HUES64 (cell line): ENCODE data around the gene RCSD1.
"Not testable (repeated sequence)": the region's sequence is repeated elsewhere in the genome, so short reads cannot be mapped to it uniquely, and the experiment has no call there.

Source experiments
- H3K27ac ChIP-seq: 2 replicates; pipeline ENCODE4 v1.7.0; 2013; ENCODE audit warnings: low read depth, low read length, inconsistent platforms
- H3K27me3 ChIP-seq: 2 replicates; pipeline ENCODE4 v1.6.1; 2013; ENCODE audit warnings: mild to moderate bottlenecking, low read length; ENCODE audit not compliant: insufficient read depth
- H3K36me3 ChIP-seq: 2 replicates; pipeline ENCODE4 v1.6.1; 2013; ENCODE audit warnings: mild to moderate bottlenecking, low read length; ENCODE audit not compliant: insufficient read depth
- H3K4me1 ChIP-seq: 2 replicates; pipeline ENCODE4 v1.6.1; 2013; ENCODE audit warnings: mild to moderate bottlenecking, low read length, moderate library complexity; ENCODE audit not compliant: insufficient read depth
- H3K4me3 ChIP-seq: 2 replicates; pipeline ENCODE4 v1.5.1; 2013; ENCODE audit warnings: mild to moderate bottlenecking, low read length, moderate library complexity
- H3K9ac ChIP-seq: 2 replicates; pipeline ENCODE4 v1.6.1; 2013; ENCODE audit warnings: mild to moderate bottlenecking, low read depth, low read length
- H3K9me3 ChIP-seq: 2 replicates; pipeline ENCODE4 v1.6.1; 2013; ENCODE audit warnings: low read depth, low read length; ENCODE audit not compliant: insufficient read depth
- WGBS: fragments of 150-250, 120-280 bp; methylation state at CpG from one replicate; pipeline ENCODE4 v1.1.7; 2013; ENCODE audit warnings: missing lambda C conversion rate; 5-methylcytosine and 5-hydroxymethylcytosine counted together

RCSD1 gene

GRCh38 chr1:167601442-167602383, 28.3 kb upstream of the RCSD1 start:
- Histone ChIP-seq H3K9ac (no peak overlapping the region), H3K27ac (no peak overlapping the region)
- 65% methylated on average over 8 of the region's 8 CpGs for WGBS

DNA sequence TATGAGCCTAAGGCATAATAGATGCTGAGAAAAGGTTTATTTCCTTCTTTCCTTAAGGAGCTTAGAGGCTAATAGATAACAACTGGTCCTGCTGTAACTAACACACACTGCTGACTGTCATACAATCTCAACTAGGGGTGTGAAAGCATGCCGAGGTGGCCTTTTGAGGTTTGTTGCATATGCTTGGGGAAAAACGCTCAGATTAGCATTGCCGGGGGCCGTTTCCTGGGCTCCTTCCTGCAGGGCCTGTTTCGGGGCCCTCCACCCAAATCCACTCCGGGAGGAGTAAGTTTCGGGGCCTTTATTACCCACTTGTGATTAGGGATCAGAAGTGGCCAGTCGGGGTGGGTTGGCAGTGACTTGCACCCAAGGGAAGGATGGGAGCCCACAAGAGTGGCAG, 27.2 kb upstream of the RCSD1 start:
- H3K4me3 ChIP-seq, result no peak overlapping the region
- no peak overlapping the region for H3K27ac ChIP-seq
- no peaks in the 10 kb centered on the region for H3K27me3 ChIP-seq
- H3K4me1 ChIP-seq, result peaks cover 6% of the 10 kb centered on the region; the same call in 1 of the 2 replicates
- H3K9ac ChIP-seq, result no peak overlapping the region
- peaks cover 8% of the 10 kb centered on the region; the same call in 1 of the 2 replicates for H3K9me3 ChIP-seq
- 90% methylated on average over 8 of the region's 8 CpGs for WGBS
- no peaks in the 10 kb centered on the region for H3K36me3 ChIP-seq

More at GRCh38 chr1:167601442-167602383, 28.3 kb upstream of the RCSD1 start:
- H3K9me3 ChIP-seq, result no peaks in the 10 kb centered on the region
- peaks cover 6% of the 10 kb centered on the region; the same call in 1 of the 2 replicates for H3K4me1 ChIP-seq
- H3K4me3 ChIP-seq, result no peak overlapping the region
- H3K27me3 ChIP-seq, result no peaks in the 10 kb centered on the region
- H3K36me3 ChIP-seq, result no peaks in the 10 kb centered on the region

DNA sequence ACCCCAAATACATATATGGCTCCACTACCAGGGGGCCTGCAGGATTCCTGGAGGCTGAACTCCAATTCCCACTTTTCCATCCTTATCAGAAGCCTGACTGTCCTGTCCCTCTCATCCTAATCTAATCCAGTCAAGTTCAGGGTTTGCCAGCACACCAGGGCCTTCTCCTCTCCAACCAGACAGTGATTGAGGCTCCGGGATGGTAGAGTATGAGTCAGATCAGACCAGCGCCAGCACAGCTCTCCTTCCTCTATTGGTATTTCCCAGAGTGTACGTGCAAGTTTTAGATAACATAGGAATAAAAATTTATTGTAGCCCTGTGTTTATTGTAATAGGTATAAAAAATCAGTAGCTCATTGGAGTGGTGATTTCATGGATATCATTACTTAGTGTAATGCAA, 24.5 kb upstream of the RCSD1 start:
- Histone ChIP-seq H3K9me3 (peaks cover 12% of the 10 kb centered on the region), H3K9ac (no peak overlapping the region), H3K36me3 (no peaks in the 10 kb centered on the region), H3K27ac (no peak overlapping the region), H3K27me3 (no peaks in the 10 kb centered on the region), H3K4me3 (no peak overlapping the region), H3K4me1 (peaks cover 6% of the 10 kb centered on the region; the same call in 1 of the 2 replicates)
- WGBS, result 90% methylated on average over 3 of the region's 3 CpGs

DNA sequence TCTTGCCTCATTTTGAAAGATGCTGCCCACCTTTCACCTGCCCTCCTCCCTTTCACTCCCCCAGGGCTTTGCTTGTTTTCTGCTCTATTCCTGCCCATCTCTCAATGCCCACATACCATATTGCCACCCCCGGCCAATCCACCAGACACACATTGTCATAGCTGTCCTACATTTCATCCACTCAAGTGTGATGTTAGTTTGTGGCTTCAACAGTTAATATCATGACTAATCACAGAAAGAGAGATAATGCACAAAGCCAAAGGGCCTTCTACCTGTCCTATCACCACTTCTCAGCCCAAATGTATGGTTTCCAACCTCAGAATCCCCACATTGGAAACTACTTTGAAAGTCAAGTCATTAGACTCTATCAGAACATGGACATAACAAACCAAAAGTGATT, 18.0 kb upstream of the RCSD1 start:
- Histone ChIP-seq H3K4me1 (peaks cover under 1% of the 10 kb centered on the region; the same call in 1 of the 2 replicates), H3K27me3 (0 out of 2 replicates have a peak, but pooled peaks cover 2% of the 10 kb centered on the region), H3K27ac (no peak overlapping the region), H3K9me3 (peaks cover 19% of the 10 kb centered on the region), H3K9ac (no peak overlapping the region), H3K36me3 (no peaks in the 10 kb centered on the region), H3K4me3 (no peak overlapping the region)
- 86% methylated on average over 1 of the region's 1 CpG for WGBS

DNA sequence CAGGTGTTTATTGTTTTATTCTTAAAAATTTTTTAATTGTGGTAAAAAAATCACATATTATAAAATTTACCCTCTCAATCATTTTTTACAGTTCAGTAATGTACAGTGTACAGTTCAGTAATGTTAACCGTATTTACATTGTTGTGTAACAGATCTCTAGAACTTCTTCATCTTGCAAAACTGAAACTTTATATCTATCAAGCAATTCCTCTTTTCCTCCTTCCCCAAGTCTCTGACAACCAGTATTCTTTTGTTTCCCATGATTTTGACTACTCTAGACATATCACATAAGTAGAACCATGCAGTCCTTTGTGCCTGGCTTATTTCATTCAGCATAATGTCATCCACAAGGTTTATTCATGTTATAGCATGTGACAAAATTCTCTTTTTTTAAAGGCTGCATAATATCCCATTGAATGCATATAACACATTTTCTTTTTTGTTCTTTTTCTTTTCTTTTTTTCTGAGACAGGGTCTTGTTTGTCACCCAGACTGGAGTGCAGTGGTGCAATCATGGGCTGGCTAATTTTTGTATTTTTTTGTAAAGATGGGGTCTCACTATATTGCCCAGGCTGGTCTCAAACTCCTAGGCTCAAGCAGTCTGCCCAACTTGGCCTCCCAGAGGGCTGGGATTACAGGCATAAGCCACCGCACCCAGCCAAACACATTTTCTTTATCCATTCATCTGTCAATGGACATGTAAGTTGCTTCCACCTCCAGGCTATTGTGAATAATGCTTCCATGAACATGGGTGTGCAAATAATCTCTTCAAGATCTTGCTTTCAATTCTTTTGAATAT, 17.2 kb upstream of the RCSD1 start:
- 97% methylated on average over 2 of the region's 2 CpGs for WGBS
- Histone ChIP-seq H3K27me3 (0 out of 2 replicates have a peak, but pooled peaks cover 2% of the 10 kb centered on the region), H3K4me3 (no peak overlapping the region), H3K27ac (no peak overlapping the region), H3K9me3 (peaks cover 12% of the 10 kb centered on the region), H3K4me1 (peaks cover 8% of the 10 kb centered on the region; the same call in 1 of the 2 replicates), H3K9ac (no peak overlapping the region), H3K36me3 (no peaks in the 10 kb centered on the region)

DNA sequence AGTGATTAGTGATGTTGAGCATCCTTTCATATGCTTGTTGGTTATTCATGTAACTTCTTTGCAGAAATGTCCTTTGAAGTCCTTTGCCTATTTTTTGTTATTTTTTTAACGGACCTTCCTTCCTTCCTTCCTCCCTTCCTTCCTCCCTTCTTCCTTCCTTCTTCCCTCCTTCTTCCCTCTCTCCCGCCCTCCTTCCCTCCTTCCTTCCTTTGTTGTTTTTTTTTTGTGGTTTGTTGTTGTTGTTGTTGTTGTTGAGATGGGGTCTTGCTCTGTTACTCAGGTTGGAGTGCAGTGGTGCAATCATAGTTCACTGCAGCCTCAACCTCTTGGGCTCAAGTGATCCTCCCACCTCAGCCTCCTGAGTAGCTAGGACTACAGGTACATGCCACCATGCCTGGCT, 16.0 kb upstream of the RCSD1 start:
- H3K9me3 ChIP-seq, H3K9ac ChIP-seq, H3K4me3 ChIP-seq, H3K36me3 ChIP-seq, H3K27me3 ChIP-seq, H3K27ac ChIP-seq: not testable (repeated sequence)
- 100% methylated on average over 1 of the region's 2 CpGs for WGBS
- peaks cover 13% of the 10 kb centered on the region for H3K4me1 ChIP-seq

DNA sequence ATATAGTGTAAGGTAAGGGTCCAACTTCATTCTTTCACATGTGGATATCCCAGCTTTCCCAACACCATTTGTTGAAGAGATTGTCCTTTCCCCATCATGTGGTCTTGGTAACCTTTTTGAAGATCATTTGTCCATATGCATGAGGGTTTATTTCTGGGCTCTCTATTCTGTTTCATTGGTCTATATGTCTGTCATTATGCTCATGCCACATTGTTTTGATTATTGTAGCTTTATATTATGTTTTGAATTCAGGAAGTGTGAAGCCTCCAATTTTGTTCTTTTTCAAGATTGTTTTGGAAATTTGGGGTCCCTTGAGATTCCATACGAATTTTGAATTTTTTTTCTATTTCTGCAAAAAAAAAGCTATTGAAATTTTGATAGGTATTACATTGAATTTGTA, 15.2 kb upstream of the RCSD1 start:
- Histone ChIP-seq H3K4me3 (no peak overlapping the region), H3K4me1 (peaks cover 13% of the 10 kb centered on the region), H3K27ac (no peak overlapping the region)

GRCh38 chr1:167616521-167616920, 13.5 kb upstream of the RCSD1 start:
- no peak overlapping the region for H3K9ac ChIP-seq
- H3K9me3 ChIP-seq, result peaks cover 7% of the 10 kb centered on the region; the same call in 1 of the 2 replicates
- 0 out of 2 replicates have a peak, but pooled peaks cover 2% of the 10 kb centered on the region for H3K27me3 ChIP-seq
- no peaks in the 10 kb centered on the region for H3K36me3 ChIP-seq
- H3K4me1 ChIP-seq, result peaks cover 13% of the 10 kb centered on the region
- H3K4me3 ChIP-seq, result no peak overlapping the region
- 92% methylated on average over 8 of the region's 8 CpGs for WGBS
- no peak overlapping the region for H3K27ac ChIP-seq

More for the DNA sequence above, 15.2 kb upstream of the RCSD1 start:
- Histone ChIP-seq H3K36me3 (no peaks in the 10 kb centered on the region), H3K27me3 (0 out of 2 replicates have a peak, but pooled peaks cover 2% of the 10 kb centered on the region), H3K9me3 (peaks cover 7% of the 10 kb centered on the region; the same call in 1 of the 2 replicates), H3K9ac (no peak overlapping the region)
- WGBS, result 82% methylated on average over 1 of the region's 1 CpG

DNA sequence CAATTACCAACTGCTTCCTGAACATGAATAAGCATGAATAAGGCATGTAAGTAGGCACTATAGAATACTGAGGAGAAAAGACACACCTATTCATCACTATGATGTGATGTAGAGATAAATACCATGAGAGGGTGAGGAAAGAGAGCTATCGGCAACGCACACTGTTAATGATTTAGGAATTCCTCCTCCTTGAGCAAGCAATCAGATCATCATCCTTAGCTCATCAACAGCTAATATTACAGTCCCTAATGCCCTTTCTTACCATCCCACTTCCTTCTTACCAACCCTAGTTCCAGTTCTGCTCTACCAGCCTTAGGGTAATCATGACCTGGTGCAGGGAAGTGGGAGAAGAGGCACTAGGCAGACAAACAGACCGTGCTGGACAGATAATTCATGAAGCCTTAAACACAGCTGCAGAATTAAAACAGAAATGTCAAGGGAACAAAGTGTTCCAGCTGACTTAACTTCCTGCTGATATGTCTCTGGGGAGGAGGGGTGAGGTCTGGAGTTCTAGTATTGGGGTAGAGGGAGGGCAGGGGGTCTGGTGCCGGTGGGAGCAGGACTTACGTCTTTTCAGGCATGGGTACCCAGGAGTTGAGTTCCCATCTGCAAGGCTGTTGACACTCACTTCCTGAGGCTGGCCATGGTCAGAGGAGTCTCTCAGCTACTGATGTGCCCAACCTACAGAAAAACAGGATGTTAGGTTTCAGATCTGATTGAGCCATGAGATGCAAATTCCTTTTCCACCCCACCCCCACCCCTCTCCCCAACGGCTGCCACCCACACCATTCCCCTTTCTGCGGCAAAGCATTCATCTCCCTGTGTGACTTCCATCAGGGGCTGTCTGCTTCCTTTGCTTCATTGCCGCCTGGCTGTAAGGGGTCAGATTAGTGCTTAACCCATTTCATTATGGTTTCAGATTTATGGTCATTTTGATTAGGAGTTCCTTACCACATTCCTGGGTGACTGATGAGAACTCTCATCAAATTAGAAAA, 12.6 kb upstream of the RCSD1 start:
- H3K27me3 ChIP-seq, result no peaks in the 10 kb centered on the region; the same call in 1 of the 2 replicates
- 60% methylated on average over 8 of the region's 8 CpGs for WGBS
- H3K4me3 ChIP-seq, result no peak overlapping the region
- H3K27ac ChIP-seq, result no peak overlapping the region
- H3K9ac ChIP-seq, result no peak overlapping the region
- H3K4me1 ChIP-seq, result peaks cover 13% of the 10 kb centered on the region
- H3K36me3 ChIP-seq, result no peaks in the 10 kb centered on the region
- peaks cover 7% of the 10 kb centered on the region; the same call in 1 of the 2 replicates for H3K9me3 ChIP-seq

DNA sequence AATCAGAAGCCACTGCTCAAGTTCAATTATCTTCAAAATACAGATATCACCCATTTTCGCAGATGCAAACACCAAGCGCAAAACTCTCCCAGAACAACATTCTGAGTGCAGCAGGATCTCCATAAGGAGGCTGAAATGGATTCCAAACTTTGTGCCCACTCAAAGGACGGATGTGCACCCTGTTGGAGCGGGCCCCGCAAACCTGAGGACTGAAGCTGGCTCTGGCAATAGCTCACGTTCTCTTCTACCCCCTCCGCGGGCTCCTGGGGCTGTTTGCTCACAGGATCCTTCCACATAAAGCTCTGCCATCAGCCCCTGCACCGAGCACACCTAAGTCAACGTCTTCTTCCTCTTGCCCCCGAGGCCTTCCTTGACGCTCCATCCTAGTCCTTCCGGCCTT, 11.7 kb upstream of the RCSD1 start:
- H3K4me3 ChIP-seq, result no peak overlapping the region
- no peak overlapping the region for H3K9ac ChIP-seq
- no peaks in the 10 kb centered on the region; the same call in 1 of the 2 replicates for H3K27me3 ChIP-seq
- peaks cover 13% of the 10 kb centered on the region for H3K4me1 ChIP-seq
- H3K27ac ChIP-seq, result no peak overlapping the region
- 84% methylated on average over 13 of the region's 13 CpGs for WGBS
- H3K9me3 ChIP-seq, result peaks cover 7% of the 10 kb centered on the region; the same call in 1 of the 2 replicates
- no peaks in the 10 kb centered on the region for H3K36me3 ChIP-seq
